GM19193 (cell line): ENCODE data around the gene ABCA13.

ENCODE experiments used
- POLR2A ChIP-seq: IDR thresholded peaks from 4 replicates; pipeline ENCODE4 v1.6.1; 2011; ENCODE audit not compliant: insufficient read depth, insufficient read length; ENCODE audit errors: extremely low read depth

ABCA13 gene, protein sequence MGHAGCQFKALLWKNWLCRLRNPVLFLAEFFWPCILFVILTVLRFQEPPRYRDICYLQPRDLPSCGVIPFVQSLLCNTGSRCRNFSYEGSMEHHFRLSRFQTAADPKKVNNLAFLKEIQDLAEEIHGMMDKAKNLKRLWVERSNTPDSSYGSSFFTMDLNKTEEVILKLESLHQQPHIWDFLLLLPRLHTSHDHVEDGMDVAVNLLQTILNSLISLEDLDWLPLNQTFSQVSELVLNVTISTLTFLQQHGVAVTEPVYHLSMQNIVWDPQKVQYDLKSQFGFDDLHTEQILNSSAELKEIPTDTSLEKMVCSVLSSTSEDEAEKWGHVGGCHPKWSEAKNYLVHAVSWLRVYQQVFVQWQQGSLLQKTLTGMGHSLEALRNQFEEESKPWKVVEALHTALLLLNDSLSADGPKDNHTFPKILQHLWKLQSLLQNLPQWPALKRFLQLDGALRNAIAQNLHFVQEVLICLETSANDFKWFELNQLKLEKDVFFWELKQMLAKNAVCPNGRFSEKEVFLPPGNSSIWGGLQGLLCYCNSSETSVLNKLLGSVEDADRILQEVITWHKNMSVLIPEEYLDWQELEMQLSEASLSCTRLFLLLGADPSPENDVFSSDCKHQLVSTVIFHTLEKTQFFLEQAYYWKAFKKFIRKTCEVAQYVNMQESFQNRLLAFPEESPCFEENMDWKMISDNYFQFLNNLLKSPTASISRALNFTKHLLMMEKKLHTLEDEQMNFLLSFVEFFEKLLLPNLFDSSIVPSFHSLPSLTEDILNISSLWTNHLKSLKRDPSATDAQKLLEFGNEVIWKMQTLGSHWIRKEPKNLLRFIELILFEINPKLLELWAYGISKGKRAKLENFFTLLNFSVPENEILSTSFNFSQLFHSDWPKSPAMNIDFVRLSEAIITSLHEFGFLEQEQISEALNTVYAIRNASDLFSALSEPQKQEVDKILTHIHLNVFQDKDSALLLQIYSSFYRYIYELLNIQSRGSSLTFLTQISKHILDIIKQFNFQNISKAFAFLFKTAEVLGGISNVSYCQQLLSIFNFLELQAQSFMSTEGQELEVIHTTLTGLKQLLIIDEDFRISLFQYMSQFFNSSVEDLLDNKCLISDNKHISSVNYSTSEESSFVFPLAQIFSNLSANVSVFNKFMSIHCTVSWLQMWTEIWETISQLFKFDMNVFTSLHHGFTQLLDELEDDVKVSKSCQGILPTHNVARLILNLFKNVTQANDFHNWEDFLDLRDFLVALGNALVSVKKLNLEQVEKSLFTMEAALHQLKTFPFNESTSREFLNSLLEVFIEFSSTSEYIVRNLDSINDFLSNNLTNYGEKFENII (N-terminal part only)

DNA sequence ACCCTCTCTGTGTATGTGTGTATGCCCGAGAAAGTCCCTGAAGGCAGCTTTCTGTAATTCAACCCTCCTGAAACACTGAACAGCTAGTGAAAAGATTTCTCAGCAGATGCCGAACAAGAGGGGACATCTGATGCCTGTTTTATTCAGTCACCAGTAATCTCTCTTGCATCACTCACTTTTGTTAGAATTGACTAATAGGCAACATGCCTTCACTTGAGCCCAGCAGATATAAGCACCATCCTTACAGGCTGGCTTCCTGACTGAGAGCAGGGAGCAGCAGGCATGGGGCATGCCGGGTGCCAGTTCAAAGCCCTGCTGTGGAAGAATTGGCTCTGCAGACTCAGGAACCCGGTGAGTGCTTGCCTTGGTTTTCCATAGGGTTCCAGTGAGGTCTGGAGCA lies at the start of gene ABCA13:
Gene ABCA13, plus strand, starts transcription at position 257 of the 400 bp plus-strand sequence. Its CDS starts 26 bp downstream, at position 283.
- TF ChIP-seq POLR2A = no peak

DNA sequence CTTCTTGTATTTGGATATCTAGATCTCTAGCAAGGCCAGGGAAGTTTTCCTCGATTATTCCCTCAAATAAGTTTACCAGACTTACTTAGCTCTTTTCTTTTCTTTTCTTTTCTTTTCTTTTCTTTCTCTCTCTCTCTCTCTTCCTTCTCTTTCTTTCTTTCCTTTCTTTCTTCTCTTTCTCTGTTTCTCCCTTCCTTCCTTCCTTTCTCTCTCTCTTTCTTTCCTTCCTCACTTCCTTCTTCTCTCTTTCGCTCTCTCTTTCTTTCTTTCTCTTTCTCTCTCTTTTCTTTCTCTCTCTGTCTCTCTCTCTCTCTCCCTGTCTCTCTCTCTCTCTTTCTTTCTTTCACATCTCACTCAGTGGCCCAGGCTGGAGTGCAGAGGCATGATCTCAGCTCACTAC lies 45.2 kb upstream of the ABCA13 start:
- no peak for TF ChIP-seq POLR2A

DNA sequence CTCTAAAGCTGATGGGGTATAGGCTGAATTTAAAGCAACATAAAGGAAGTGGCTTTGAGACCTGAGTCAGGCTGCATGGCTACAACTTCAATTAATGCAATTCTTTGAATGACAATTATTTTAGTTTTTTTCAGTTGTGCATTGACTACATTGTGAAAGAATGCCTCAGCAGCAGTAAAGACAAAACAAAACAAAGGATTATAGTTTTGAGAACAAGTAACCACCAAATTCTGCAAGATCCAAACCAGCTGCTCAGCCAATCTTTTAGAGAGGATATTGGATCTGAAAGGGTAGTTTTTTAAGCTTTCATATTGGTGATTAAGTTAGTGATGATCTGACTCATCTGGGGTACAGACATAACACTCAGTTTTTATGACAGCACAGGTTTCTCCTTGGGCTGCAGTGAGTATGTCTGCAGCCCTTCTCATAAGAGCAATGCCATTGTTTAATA lies 40.6 kb upstream of the ABCA13 start:
- TF ChIP-seq POLR2A = no peak

DNA sequence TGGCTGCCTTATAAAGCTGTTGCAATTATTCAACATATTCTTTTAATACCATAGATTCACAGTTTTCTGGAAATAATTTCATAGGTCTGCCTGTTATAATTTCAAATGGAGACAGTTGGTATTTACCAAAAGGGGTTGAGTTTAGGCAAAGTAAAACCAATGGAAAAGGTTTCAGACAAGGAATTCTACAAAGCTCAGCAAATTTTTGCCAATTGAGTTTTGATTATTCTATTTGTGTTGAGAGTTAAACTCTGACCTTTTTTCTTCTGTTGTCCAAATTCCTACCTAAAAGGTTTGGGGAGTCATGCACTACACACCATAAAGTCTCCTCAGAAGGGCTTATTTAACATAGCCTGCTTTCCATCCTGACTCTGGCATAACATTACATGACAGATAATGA lies 38.5 kb upstream of the ABCA13 start:
- TF ChIP-seq POLR2A = no peak

DNA sequence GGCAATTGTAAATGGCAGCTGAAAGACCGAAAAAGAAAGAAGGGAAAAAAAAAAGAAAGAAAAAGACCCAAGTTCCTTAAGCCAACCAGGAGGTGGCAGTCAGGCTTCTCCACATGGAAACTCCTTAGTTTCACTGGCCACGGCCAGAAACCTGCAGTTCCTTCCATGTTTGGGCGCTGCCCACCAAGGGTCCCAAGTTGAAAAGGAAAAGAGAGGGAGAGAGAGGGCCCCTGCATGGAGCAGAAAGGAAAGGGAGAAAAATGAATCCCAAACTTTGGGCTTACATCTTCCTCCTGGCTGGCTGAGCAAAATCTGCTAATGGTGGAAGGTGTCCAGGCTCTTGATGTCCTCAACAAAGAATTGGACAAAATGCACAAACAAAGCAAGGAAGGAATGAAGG lies 31.8 kb upstream of the ABCA13 start:
- TF ChIP-seq POLR2A = no peak

DNA sequence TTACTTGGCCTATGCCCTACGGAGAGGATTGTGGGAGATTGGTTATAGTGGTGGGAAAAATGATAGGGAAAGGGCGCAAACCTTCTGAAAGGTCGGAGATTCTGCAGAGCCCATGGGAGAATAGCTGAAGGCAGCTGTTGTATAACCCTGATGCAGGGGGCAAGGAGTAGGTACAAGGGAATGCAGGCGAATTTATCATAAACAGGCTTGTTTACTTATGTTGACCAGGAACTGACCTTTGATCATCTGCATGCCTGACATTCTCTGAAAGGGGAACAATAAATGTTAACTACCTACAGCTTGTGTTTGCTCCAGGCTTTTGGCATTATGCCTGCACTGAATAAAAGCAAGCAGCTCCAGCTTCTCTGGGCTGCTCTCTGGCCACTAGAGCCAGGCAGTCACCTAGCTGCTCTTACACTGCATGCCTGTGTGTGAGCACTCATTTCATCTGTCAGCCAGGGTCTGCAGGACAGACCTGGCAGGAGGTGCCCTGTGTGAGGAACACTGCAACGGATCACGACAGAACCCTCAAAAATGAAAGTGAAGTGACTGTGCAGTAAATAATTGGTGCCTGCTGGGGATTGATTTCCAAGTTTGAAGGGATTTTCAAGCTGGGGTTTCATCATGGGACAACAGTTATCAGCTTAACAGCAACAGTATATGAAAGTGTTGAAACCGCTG lies 31.1 kb upstream of the ABCA13 start:
- TF ChIP-seq POLR2A = no peak

DNA sequence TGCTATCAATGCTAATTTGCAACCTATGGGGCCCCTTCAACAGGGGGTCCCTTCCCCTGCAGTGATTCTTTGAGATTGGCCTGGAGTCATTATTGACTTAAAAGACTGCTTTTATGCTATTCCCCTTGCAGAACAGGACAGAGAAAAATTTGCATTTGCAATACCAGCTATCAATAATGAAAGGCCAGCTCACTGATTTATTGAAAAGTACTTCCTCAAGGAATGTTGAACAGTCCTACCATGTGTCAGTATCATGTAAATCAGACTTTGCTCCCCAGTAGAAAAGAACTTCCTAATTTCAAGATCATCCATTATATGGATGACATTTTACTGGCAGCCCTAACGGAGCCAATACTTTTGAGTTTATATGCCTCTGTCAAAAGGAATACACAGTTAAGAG lies 29.7 kb upstream of the ABCA13 start:
- TF ChIP-seq POLR2A = no peak

DNA sequence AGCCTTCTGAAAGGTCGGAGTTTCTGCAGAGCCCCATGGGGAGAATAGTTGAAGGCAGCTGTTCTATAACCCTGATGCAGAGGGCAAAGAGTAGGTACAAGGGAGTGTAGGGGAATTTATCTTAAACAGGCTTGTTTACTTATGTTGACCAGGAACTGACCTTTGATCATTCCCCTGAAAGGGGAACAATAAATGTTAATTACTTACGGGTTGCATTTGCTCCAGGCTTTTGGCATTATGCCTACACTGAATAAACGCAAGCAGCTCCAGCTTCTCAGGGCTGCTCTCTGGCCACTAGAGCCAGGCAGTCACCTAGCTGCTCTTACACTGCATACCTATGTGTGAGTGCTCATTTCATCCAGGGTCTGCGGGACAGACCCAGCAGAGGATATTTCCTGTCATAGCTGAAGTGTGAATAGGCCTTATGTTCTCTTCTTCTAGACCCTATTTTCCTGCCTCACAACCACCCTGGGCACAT lies 26.9 kb upstream of the ABCA13 start:
- no peak for TF ChIP-seq POLR2A

DNA sequence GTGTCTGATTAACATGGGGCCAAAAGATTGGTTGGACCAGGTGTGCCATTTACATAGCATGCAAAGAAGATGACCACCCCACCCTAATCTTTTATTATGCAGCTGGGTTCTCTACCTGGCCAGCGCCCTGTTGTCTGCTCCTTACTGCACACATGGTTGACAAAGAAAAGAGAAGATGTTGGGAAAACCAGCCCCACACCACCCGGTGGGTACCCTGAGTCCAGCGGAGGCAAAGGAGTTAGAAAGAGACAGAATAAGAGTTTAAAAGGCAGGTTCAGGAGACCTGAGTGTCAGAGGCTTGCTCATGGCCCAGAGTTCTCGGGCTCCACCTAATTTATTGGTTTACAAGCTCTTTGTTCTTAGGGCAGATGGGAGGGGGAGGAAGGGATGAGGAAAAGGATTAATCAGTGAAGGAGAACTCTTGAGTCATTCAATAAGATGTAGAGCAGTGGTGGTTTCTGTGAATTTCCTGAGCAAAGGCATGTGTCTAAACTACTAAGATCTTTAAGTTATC lies 24.1 kb upstream of the ABCA13 start:
- no peak for TF ChIP-seq POLR2A

DNA sequence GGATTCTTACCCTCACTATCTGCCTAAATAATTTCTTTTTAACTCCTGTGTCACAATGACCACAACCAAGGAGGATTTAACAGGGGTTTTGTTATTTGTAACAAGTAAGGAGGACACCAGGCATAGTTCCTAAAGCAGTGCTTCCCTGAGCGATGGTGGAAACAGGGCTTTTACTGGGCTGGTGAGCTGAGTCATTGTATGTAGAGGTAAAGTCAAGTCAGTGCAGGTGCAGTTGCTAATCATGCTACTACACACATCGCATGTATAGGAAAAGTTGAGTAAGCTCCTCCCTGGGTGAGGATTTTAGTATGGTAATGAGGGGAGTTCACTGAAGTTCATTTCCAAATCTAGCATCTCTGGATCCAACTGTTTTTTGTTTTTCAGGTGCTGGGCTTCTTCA lies 22.9 kb upstream of the ABCA13 start:
- TF ChIP-seq POLR2A = no peak

DNA sequence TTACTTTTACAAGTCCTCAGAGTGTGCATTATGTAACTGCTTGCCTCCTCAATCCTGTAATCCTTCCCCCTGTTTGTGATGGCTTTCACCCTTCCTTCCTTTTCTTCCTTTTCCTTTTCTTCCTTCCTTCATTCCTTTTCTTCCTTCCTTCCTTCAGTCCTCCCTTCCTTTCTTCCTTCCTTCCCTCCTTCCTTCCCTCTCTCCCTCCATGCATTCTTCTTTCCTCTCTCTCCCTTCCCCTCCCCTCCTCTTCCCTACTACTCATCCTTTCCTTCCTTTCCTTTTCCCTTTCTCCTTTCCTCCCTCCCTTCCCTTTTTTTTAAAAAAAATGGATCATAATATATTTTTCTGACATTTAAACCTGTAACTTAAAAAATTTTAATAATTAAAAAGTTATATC lies 22.2 kb upstream of the ABCA13 start:
- TF ChIP-seq POLR2A = no peak

DNA sequence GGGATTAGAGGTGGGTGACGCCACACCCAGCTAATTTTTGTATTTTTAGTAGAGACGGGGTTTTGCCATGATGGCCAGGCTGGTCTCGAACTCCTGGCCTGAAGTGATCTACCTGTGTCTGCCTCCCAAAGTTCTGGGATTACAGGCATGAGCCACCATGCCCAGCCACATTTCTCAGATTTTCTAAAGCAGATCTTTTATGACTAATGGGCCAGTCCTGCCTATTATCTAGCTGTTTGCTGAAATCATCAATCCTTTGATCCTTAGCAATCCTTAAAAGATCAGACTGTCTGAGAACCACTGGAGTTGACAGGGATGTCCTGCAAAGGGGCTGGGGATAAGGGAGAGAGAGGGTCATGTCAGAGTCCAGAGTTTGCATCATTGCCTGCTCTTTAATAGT lies 21.2 kb upstream of the ABCA13 start:
- no peak for TF ChIP-seq POLR2A

DNA sequence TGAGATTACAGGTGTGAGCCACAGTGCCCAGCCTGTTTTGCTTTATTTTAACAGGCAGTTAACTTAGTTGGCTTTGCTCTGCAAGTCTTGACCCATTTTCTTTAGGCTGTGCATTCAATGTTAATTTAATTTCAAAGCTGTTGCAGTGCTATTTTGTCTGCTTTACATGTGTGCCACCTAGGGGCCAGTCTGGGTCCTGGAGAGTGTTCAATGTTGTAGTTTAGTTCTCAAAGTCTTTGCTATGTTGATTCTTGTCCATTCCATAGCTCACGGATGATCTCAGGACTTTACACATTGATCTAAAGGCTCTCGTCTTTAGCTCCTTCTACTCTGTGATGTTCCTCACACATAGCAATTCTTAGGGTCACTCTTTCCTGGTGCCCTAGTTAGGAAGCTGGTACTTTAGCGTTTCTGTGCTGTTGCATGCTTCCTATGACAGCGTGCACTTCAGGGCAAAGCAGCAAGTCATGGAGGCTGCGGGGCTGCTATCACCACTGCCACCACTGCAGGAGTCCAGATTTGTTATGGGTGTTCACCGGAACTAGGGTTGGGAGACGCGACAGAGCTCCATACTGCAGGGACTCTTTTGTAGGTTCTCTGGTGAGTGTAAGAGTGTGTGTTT lies 16.4 kb upstream of the ABCA13 start:
- TF ChIP-seq POLR2A = no peak

DNA sequence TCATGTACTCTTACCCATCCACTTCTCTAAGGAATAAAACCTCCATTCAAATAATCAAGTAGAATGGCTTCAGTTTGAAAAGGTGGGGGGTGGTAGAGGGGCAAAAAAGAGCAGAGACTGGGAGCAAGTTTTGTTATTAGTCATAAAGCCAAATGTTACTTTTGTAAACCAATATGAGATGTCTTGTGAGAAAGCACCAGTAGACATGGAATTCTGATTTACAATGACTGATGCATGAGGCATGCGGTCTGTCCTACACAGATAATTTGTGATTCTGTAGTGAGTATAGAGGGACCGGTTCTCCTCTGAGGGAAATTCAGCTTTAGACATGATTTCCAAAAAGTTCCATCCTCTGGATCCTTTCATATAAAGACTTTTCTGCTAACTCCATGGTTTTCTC lies 12.9 kb upstream of the ABCA13 start:
- TF ChIP-seq POLR2A = no peak

DNA sequence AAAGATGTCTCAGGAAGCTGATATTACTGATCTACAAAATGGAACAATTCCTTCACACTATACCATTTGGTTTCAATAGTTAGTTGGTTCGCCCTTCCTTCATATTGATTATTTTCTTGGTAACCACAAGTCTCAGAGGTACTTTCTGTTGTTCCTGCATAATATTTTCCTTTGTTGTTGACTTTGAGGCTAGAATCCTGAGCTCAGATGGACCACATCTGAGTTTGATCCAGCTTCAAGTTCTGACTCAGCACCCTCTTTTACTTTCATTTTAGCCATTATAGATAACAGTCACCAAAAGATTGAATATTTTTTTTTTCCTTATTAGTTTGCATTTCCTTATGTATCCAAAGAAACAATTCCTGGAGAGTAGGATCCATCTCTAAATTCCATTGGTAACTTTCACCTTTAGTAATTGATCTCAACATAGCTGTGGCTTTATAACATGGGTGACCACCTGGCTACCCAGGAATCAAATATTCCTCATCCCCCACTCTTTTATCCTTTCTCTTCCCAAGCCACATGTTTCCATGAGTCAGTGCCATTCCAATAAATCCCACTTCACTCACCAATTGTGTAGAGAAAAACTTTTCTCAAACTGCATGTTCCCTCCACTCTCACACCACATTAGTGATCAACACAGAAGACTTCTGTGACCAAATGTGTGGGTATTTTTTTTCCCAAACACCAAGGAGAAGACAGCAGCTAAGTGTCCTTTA lies 9.7 kb upstream of the ABCA13 start:
- no peak for TF ChIP-seq POLR2A
